OCI-LY3 (cell line): ENCODE results near the gene YWHAG.
"Not testable (repeated sequence)": the region's sequence is repeated elsewhere in the genome, so short reads cannot be mapped to it uniquely, and the experiment has no call there.

Experiments
- CTCF ChIP-seq: fragments of 200-600, 300-600 bp; sonication (generic); IDR thresholded peaks from 2 replicates; pipeline ENCODE4 v1.5.1; 2014; ENCODE audit warnings: antibody characterized with exemption, low read length, low read depth
- EZH2phosphoT487 ChIP-seq: fragments of 200-600 bp; shearing (Covaris generic); IDR thresholded peaks from 2 replicates; pipeline ENCODE4 v1.6.1; 2018; ENCODE audit warnings: antibody characterized with exemption, mixed run types, low read depth

- TF ChIP-seq CTCF, EZH2phosphoT487: not testable (repeated sequence)
These were observed 65.9 kb downstream of the YWHAG start for GRCh38 chr7:76292911-76293310.
